Measurements from ENCODE around the gene ADIPOR2. TPM values are rescaled to one million over a fixed set of nuclear protein-coding genes. Genes with fewer than 3 reads are reported as not detected.

Gene ADIPOR2
- polyA plus RNA-seq, 2 of the 4 experiments (the other 2 are of a cell fraction): 60.4 to 65.4 TPM

- Histone ChIP-seq H3K4me1 (peaks cover 2% of the 10 kb centered on the region; the same call in 2 of the 3 replicates), H3K4me2 (no peak overlapping the region), H3K4me3 (no peak overlapping the region), H3K9me3 (no peaks in the 10 kb centered on the region), H3K27ac (no peak overlapping the region)
- no peak for DNase-seq (ENCODE audit: low read depth in 1 of 2, low spot score in 1 of 2)
- ChIA-PET POLR2A (interaction anchor here (0.7 kb wide), 1 partner anchor 136 kb away, joined by 3 read pairs; no protein-coding TSS in a partner anchor), CTCF (interaction anchor here (0.6 to 17.7 kb wide), 10 partner anchors 9 to 928 kb away, joined by 3 to 483 read pairs (median 10); partner anchors contain the start of gene WNT5B)
- no peak for ATAC-seq
- WGBS (ENCODE audit: missing lambda C conversion rate): 68% methylated on average over 6 of the region's 6 CpGs
- TF ChIP-seq PBX3 (IDR thresholded peaks at IDR 0.05) (no peak), FOSB (CRISPR knock-in tag; IDR thresholded peaks at IDR 0.05) (no peak), PHF8 (IDR thresholded peaks at IDR 0.05; ENCODE audit: borderline replicate concordance, low read depth) (no peak)
- no peak for FAIRE-seq
These were observed 35.6 kb upstream of the ADIPOR2 start for GRCh38 chr12:1655225-1655788.

GRCh38 chr12:1656902-1657301 is 34.0 kb upstream of the ADIPOR2 start:
- WGBS (ENCODE audit: missing lambda C conversion rate): 88% methylated on average over 12 of the region's 12 CpGs
- Histone ChIP-seq H3K27ac (no peak overlapping the region), H3K4me3 (no peak overlapping the region), H3K9me3 (no peaks in the 10 kb centered on the region), H3K4me2 (no peak overlapping the region), H3K4me1 (peaks cover 12% of the 10 kb centered on the region; the same call in 2 of the 3 replicates)
- FAIRE-seq (no peak), ATAC-seq (no peak), DNase-seq (ENCODE audit: low read depth in 1 of 2, low spot score in 1 of 2) (no peak)
- CTCF ChIA-PET: interaction anchor here (1.3 to 17.7 kb wide), 6 partner anchors 11 to 283 kb away, joined by 4 to 483 read pairs (median 10); partner anchors contain the start of gene WNT5B
- TF ChIP-seq TP53 (CRISPR knock-in tag; IDR thresholded peaks at IDR 0.05): no peak
- no peak for TF ChIP-seq HOXB13 (CRISPR knock-in tag; IDR thresholded peaks at IDR 0.05; ENCODE audit: low read depth)
- TF ChIP-seq JUNB (IDR thresholded peaks at IDR 0.05): no peak
- no peak for TF ChIP-seq SREBF2 (IDR thresholded peaks at IDR 0.05)
- TF ChIP-seq NFE2L2 (conservative IDR thresholded peaks at IDR 0.05; ENCODE audit: low read length): no peak
- TF ChIP-seq MAZ (IDR thresholded peaks at IDR 0.05; ENCODE audit: borderline replicate concordance, low read depth, low read length): no peak
- no peak for TF ChIP-seq HOXB5 (CRISPR knock-in tag; IDR thresholded peaks at IDR 0.05)
- TF ChIP-seq RFX5 (IDR thresholded peaks at IDR 0.05): no peak
- no peak for TF ChIP-seq NPAS2 (CRISPR knock-in tag; IDR thresholded peaks at IDR 0.05; ENCODE audit: borderline replicate concordance)
- no peak for TF ChIP-seq SMC3 (IDR thresholded peaks at IDR 0.05)
- no peak for TF ChIP-seq RNF2 (IDR thresholded peaks at IDR 0.05; ENCODE audit: borderline replicate concordance, low read depth)
- TF ChIP-seq ATOH8 (CRISPR knock-in tag; IDR thresholded peaks at IDR 0.05; ENCODE audit: low read depth): no peak
- TF ChIP-seq HES2 (IDR thresholded peaks at IDR 0.05): no peak
- TF ChIP-seq FOSB (CRISPR knock-in tag; IDR thresholded peaks at IDR 0.05): no peak
- POLR2A ChIA-PET: no interaction called here

GRCh38 chr12:1657688-1658087 is 33.2 kb upstream of the ADIPOR2 start:
- POLR2A ChIA-PET: no interaction called here
- no peak for TF ChIP-seq NR3C1 (IDR thresholded peaks at IDR 0.05)
- no peak for TF ChIP-seq EHF (CRISPR knock-in tag; IDR thresholded peaks at IDR 0.05)
- no peak for TF ChIP-seq KDM5A (IDR thresholded peaks at IDR 0.05)
- no peak for TF ChIP-seq CBX2 (IDR thresholded peaks at IDR 0.05; ENCODE audit: borderline replicate concordance, low read depth)
- no peak for TF ChIP-seq RFX5 (IDR thresholded peaks at IDR 0.05)
- TF ChIP-seq HMGXB4 (CRISPR knock-in tag; IDR thresholded peaks at IDR 0.05; ENCODE audit: borderline replicate concordance): no peak
- TF ChIP-seq CTCF (IDR thresholded peaks at IDR 0.05): no peak
- no peak for TF ChIP-seq SMC3 (IDR thresholded peaks at IDR 0.05)
- no peak for TF ChIP-seq HOXA7 (CRISPR knock-in tag; IDR thresholded peaks at IDR 0.05)
- TF ChIP-seq HOXB13 (CRISPR knock-in tag; IDR thresholded peaks at IDR 0.05; ENCODE audit: low read depth): no peak
- TF ChIP-seq CEBPB (IDR thresholded peaks at IDR 0.05): no peak
- TF ChIP-seq FOSL2 (IDR thresholded peaks at IDR 0.05): no peak
- TF ChIP-seq FOSL2 (CRISPR knock-in tag; IDR thresholded peaks at IDR 0.05): no peak
- TF ChIP-seq PHF8 (IDR thresholded peaks at IDR 0.05; ENCODE audit: borderline replicate concordance, low read depth): no peak
- TF ChIP-seq PBX3 (IDR thresholded peaks at IDR 0.05): no peak
- TF ChIP-seq SREBF2 (IDR thresholded peaks at IDR 0.05): no peak
- DNase-seq (ENCODE audit: low read depth in 1 of 2, low spot score in 1 of 2) (no peak), FAIRE-seq (no peak), ATAC-seq (no peak)
- 41% methylated on average over 1 of the region's 1 CpG for WGBS (ENCODE audit: missing lambda C conversion rate)
- Histone ChIP-seq H3K4me1 (peaks cover 12% of the 10 kb centered on the region; the same call in 2 of the 3 replicates), H3K4me2 (no peak overlapping the region), H3K4me3 (no peak overlapping the region), H3K27ac (no peak overlapping the region; a peak in 1 of 6 replicates), H3K9me3 (no peaks in the 10 kb centered on the region)
- CTCF ChIA-PET: interaction anchor here (1.3 to 17.7 kb wide), 4 partner anchors 26 to 282 kb away, joined by 6 to 483 read pairs (median 105); partner anchors contain the start of gene WNT5B
